PC-9 (cell line): ENCODE data around the gene GAST. TPM values are rescaled to one million over a fixed set of nuclear protein-coding genes. Genes with fewer than 3 reads are reported as not detected.

Source experiments
- BruUV-seq: library from RNA; stranded (reverse); fragments of 400-500 nt; replicated peaks from 2 replicates; lab custom pipeline; 2021; lab: Mats Ljungman, UMichigan
- CTCF ChIA-PET: fragments of 300-600 bp; sonication (Branson Sonifier 250); formaldehyde crosslinking; loops from one replicate; lab custom pipeline; 2022; ENCODE audit warnings: antibody characterized with exemption; lab: Charles Lee
- POLR2A ChIA-PET: fragments of 300-600 bp; sonication (Branson Sonifier 250); formaldehyde crosslinking; loops from one replicate; lab custom pipeline; 2022; ENCODE audit warnings: antibody characterized with exemption; ENCODE audit not compliant: unreplicated experiment; lab: Charles Lee
- DNase-seq, 2 experiments: peaks; one replicate each; pipeline versions ENCODE4 v3.0.0 to v3.0.0-alpha.2; 2015 to 2022; ENCODE audit warnings: mixed read lengths in 1 of 2
- H2AFZ ChIP-seq: fragments of 200-600 bp; sonication (generic); 2 replicates; pipeline ENCODE4 v1.8.1; 2017; ENCODE audit warnings: antibody characterized with exemption
- H3F3A ChIP-seq: fragments of 200-600 bp; sonication (generic); 2 replicates; pipeline ENCODE4 v1.8.1; 2017; ENCODE audit warnings: antibody characterized with exemption, mild to moderate bottlenecking, low read depth; ENCODE audit not compliant: insufficient read depth
- H3K27ac ChIP-seq: fragments of 200-600 bp; sonication (generic); 2 replicates; pipeline ENCODE4 v1.6.1; 2016; ENCODE audit warnings: mixed run types
- H3K27me3 ChIP-seq: fragments of 200-600 bp; sonication (generic); 2 replicates; pipeline ENCODE4 v1.6.1; 2016; ENCODE audit warnings: low read depth, mixed run types; ENCODE audit not compliant: insufficient read depth
- H3K36me3 ChIP-seq: fragments of 200-600 bp; sonication (generic); 2 replicates; pipeline ENCODE4 v1.6.1; 2016; ENCODE audit warnings: low read depth, mixed run types
- H3K4me1 ChIP-seq: fragments of 200-600 bp; sonication (generic); replicated peaks from 2 replicates; pipeline ENCODE4 v1.6.1; 2016; ENCODE audit warnings: mixed run types; ENCODE audit not compliant: insufficient read depth
- H3K4me2 ChIP-seq: fragments of 200-600 bp; sonication (generic); 2 replicates; pipeline ENCODE4 v1.6.1; 2017; ENCODE audit warnings: mixed run types
- H3K4me3 ChIP-seq: fragments of 200-600 bp; sonication (generic); 2 replicates; pipeline ENCODE4 v1.6.1; 2016; ENCODE audit warnings: mixed run types
- H3K79me2 ChIP-seq: fragments of 200-600 bp; sonication (generic); 2 replicates; pipeline ENCODE4 v1.6.1; 2017; ENCODE audit warnings: low read depth, mixed run types
- H3K9me2 ChIP-seq: fragments of 200-600 bp; sonication (generic); 2 replicates; pipeline ENCODE4 v1.8.1; 2017; ENCODE audit warnings: mild to moderate bottlenecking; ENCODE audit not compliant: insufficient read depth
- H3K9me3 ChIP-seq: fragments of 200-600 bp; sonication (generic); 2 replicates; pipeline ENCODE4 v1.8.1; 2016; ENCODE audit warnings: low read depth; ENCODE audit not compliant: insufficient read depth
- H4K20me1 ChIP-seq: fragments of 200-600 bp; sonication (generic); 2 replicates; pipeline ENCODE4 v1.8.1; 2017; ENCODE audit not compliant: insufficient read depth
- CTCF ChIP-seq: fragments of 200-600 bp; sonication (generic); conservative IDR thresholded peaks from 2 replicates; pipeline ENCODE4 v1.6.1; 2017; ENCODE audit warnings: mixed run types, antibody characterized with exemption, mild to moderate bottlenecking, moderate library complexity
- EZH2 ChIP-seq: fragments of 200-600 bp; sonication (generic); IDR thresholded peaks from 2 replicates; pipeline ENCODE4 v1.8.0; 2017; ENCODE audit warnings: antibody characterized with exemption, low read depth
- intact Hi-C: fragments of 100-400 bp; cut with micrococcal nuclease; formaldehyde crosslinking; loops from one replicate; pipeline ENCODE4 v1.10.0; 2022; ENCODE audit not compliant: unreplicated experiment
- total RNA-seq: library from RNA; stranded (reverse); gene quantifications from 2 replicates; pipeline ENCODE4 v1.2.3, GENCODE V29; 2021

GAST gene
- total RNA-seq, 1 experiment from 2014 or later: 0.87 TPM

- H3K9me3 ChIP-seq: no peaks in the 10 kb centered on the region
- peaks cover 35% of the 10 kb centered on the region for H3K4me1 ChIP-seq
- intact Hi-C loops: loop anchor here (5.0 to 10.0 kb wide), 3 partner anchors 52 to 152 kb away; partner anchors contain the start of genes JUP and KLHL11
- H3K79me2 ChIP-seq: no peaks in the 10 kb centered on the region
- no peak overlapping the region for H3K27ac ChIP-seq
- no peaks in the 10 kb centered on the region for H3K36me3 ChIP-seq
- H3K27me3 ChIP-seq: peaks cover 34% of the 10 kb centered on the region
- CTCF ChIA-PET: interaction anchor here (1.2 kb wide), 1 partner anchor 19 kb away, joined by 3 read pairs; no protein-coding TSS in a partner anchor
- POLR2A ChIA-PET: interaction anchor here (0.6 kb wide), 1 partner anchor 1317 kb away, joined by 3 read pairs; the partner anchor contains the start of gene TOP2A
- no TSS peak for BruUV-seq
- DNase-seq: no peak
- H3K4me3 ChIP-seq: peak overlapping the region; percentile 69
- H3F3A ChIP-seq: peaks cover 21% of the 10 kb centered on the region
- no peaks in the 10 kb centered on the region for H3K9me2 ChIP-seq
- H3K4me2 ChIP-seq: peak overlapping the region; percentile 98
- peak overlapping the region; percentile 80 for H2AFZ ChIP-seq
- TF ChIP-seq EZH2: no peak
- no peaks in the 10 kb centered on the region for H4K20me1 ChIP-seq
Observed at GRCh38 chr17:41734949-41735313, 22.8 kb downstream of the GAST start.

- intact Hi-C loops: loop anchor here (5.0 to 10.0 kb wide), 3 partner anchors 52 to 152 kb away; partner anchors contain the start of genes JUP and KLHL11
- BruUV-seq: no TSS peak
- ChIA-PET CTCF (interaction anchor here (1.2 kb wide), 1 partner anchor 20 kb away, joined by 3 read pairs; no protein-coding TSS in a partner anchor), POLR2A (interaction anchor here (0.7 kb wide), 2 partner anchors 57 to 1414 kb away, joined by 3 to 28 read pairs; no protein-coding TSS in a partner anchor)
- DNase-seq: no peak
- H3K9me3 ChIP-seq: no peaks in the 10 kb centered on the region
- H2AFZ ChIP-seq: no peak overlapping the region
- H3K4me3 ChIP-seq: no peak overlapping the region
- H3K9me2 ChIP-seq: no peaks in the 10 kb centered on the region
- no peak overlapping the region for H3K27ac ChIP-seq
- peaks cover 29% of the 10 kb centered on the region for H3F3A ChIP-seq
- H3K4me1 ChIP-seq: peaks cover 42% of the 10 kb centered on the region
- no peaks in the 10 kb centered on the region for H3K36me3 ChIP-seq
- H3K27me3 ChIP-seq: peaks cover 34% of the 10 kb centered on the region
- H3K79me2 ChIP-seq: no peaks in the 10 kb centered on the region
- no peak overlapping the region for H3K4me2 ChIP-seq
- no peak for TF ChIP-seq EZH2
- TF ChIP-seq CTCF: no peak
- no peaks in the 10 kb centered on the region for H4K20me1 ChIP-seq
Observed at GRCh38 chr17:41735744-41736143, 23.6 kb downstream of the GAST start.

GRCh38 chr17:41736983-41737679 lies 25.0 kb downstream of the GAST start:
- CTCF ChIA-PET: interaction anchor here (0.6 to 1.0 kb wide), 4 partner anchors 41 to 188 kb away, joined by 3 to 5 read pairs (median 4); no protein-coding TSS in a partner anchor
- H3K9me2 ChIP-seq: no peaks in the 10 kb centered on the region
- no peak overlapping the region for H2AFZ ChIP-seq
- no peak overlapping the region for H3K4me3 ChIP-seq
- peaks cover 42% of the 10 kb centered on the region for H3K4me1 ChIP-seq
- TF ChIP-seq EZH2 (no peak), CTCF (no peak)
- peaks cover 23% of the 10 kb centered on the region for H3K27me3 ChIP-seq
- no peaks in the 10 kb centered on the region for H4K20me1 ChIP-seq
- intact Hi-C loops: loop anchor here (5.0 to 10.0 kb wide), 3 partner anchors 50 to 150 kb away; partner anchors contain the start of genes JUP and KLHL11
- H3K4me2 ChIP-seq: peak overlapping the region; percentile 41
- no peaks in the 10 kb centered on the region for H3K9me3 ChIP-seq
- POLR2A ChIA-PET: interaction anchor here (0.6 kb wide), 1 partner anchor 57 kb away, joined by 8 read pairs; no protein-coding TSS in a partner anchor
- no peaks in the 10 kb centered on the region for H3K36me3 ChIP-seq
- peaks cover 32% of the 10 kb centered on the region for H3F3A ChIP-seq
- H3K79me2 ChIP-seq: no peaks in the 10 kb centered on the region
- no peak overlapping the region for H3K27ac ChIP-seq
- no peak for DNase-seq
- no TSS peak for BruUV-seq
